NCI-H1436 (cell line): ENCODE results near the gene CCDC187.

Experiments used
- DNase-seq: peaks from one replicate; lab custom pipeline; 2025; lab: John Stamatoyannopoulos, UW

The CCDC187 gene

GRCh38 chr9:136252846-136253245, 51.0 kb downstream of the CCDC187 start:
- DNase-seq: no peak

- DNase-seq: no peak
Observed at GRCh38 chr9:136252281-136252680, 51.6 kb downstream of the CCDC187 start.

- no peak for DNase-seq
Observed at GRCh38 chr9:136251264-136252115, 52.4 kb downstream of the CCDC187 start.

- no peak for DNase-seq
Observed at GRCh38 chr9:136250676-136251075, 53.2 kb downstream of the CCDC187 start.

- DNase-seq: no peak
Observed at GRCh38 chr9:136249877-136250559, 53.9 kb downstream of the CCDC187 start.

GRCh38 chr9:136248951-136249876, 54.7 kb downstream of the CCDC187 start:
- DNase-seq: no peak

GRCh38 chr9:136247947-136248637, 55.8 kb downstream of the CCDC187 start:
- no peak for DNase-seq

- DNase-seq: no peak
Observed at GRCh38 chr9:136247551-136247916, 56.4 kb downstream of the CCDC187 start.

- DNase-seq: no peak
Observed at GRCh38 chr9:136246849-136247550, 56.9 kb downstream of the CCDC187 start.

GRCh38 chr9:136245219-136246150, 58.4 kb downstream of the CCDC187 start, which contains the start of gene QSOX2:
Gene QSOX2, minus strand, starts transcription at chr9:136245812. Its CDS starts 9 bp downstream, at chr9:136245803.
- peak; percentile 74 for DNase-seq

- DNase-seq: no peak
Observed at GRCh38 chr9:136244969-136245218, 59.0 kb downstream of the CCDC187 start.

- DNase-seq: no peak
Observed at GRCh38 chr9:136244122-136244968, 59.5 kb downstream of the CCDC187 start.

GRCh38 chr9:136243631-136244030, 60.3 kb downstream of the CCDC187 start:
- no peak for DNase-seq

GRCh38 chr9:136242918-136243525, 60.9 kb downstream of the CCDC187 start:
- DNase-seq: no peak

GRCh38 chr9:136242248-136242647, 61.6 kb downstream of the CCDC187 start:
- DNase-seq: no peak

- no peak for DNase-seq
Observed at GRCh38 chr9:136241542-136241941, 62.4 kb downstream of the CCDC187 start.

- no peak for DNase-seq
Observed at GRCh38 chr9:136240941-136241340, 63.0 kb downstream of the CCDC187 start.

- peak; percentile 36 for DNase-seq
Observed at GRCh38 chr9:136239983-136240330, 63.9 kb downstream of the CCDC187 start.
